Measurements from ENCODE around the gene CNTN4. TPM values are rescaled to one million over a fixed set of nuclear protein-coding genes. Genes with fewer than 3 reads are reported as not detected.

The CNTN4 gene
- total RNA-seq, 1 experiment from 2014 or later, result 5.7 TPM

DNA sequence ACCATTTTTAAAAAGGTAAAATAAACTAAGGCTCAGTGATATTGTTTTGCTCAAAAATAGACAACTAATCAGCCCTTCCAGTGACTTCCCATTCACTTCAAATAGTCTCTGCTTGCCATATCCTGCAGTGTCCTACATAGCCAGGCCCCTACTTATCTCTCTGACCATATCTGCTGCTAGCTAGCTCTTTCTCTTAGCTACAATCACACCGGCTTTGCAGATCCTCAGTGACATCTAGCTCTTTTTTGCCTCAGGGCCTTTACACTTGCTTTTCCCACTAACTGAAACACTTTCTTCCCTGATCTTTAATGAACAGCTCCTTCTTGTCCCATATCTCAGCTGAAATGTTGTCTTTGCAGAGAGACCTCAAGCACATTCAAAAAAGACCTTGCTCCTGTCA lies 850.2 kb downstream of the CNTN4 start:
- Histone ChIP-seq H3K27ac (ENCODE audit: low read depth, low read length, poor library complexity, severe bottlenecking) (no peak overlapping the region), H3K36me3 (ENCODE audit: insufficient read depth, low read length, poor library complexity, severe bottlenecking) (no peaks in the 10 kb centered on the region), H3K4me1 (ENCODE audit: insufficient read depth, low read length, poor library complexity, severe bottlenecking) (no peaks in the 10 kb centered on the region), H3K4me3 (ENCODE audit: low read depth, low read length, poor library complexity, severe bottlenecking) (no peak overlapping the region), H3K27me3 (replicated peaks; ENCODE audit: insufficient read depth, low read depth, low read length, poor library complexity) (no peaks in the 10 kb centered on the region), H3K9me3 (ENCODE audit: low read depth, low read length, poor library complexity, severe bottlenecking) (no peaks in the 10 kb centered on the region)
- intact Hi-C loops (cut with micrococcal nuclease; ENCODE audit: unreplicated experiment), result no loop called here
- no peak for TF ChIP-seq EZH2 (IDR thresholded peaks at IDR 0.05; ENCODE audit: borderline replicate concordance, low read depth, low read length, poor library complexity, severe bottlenecking)
- TF ChIP-seq, protein P1, sequence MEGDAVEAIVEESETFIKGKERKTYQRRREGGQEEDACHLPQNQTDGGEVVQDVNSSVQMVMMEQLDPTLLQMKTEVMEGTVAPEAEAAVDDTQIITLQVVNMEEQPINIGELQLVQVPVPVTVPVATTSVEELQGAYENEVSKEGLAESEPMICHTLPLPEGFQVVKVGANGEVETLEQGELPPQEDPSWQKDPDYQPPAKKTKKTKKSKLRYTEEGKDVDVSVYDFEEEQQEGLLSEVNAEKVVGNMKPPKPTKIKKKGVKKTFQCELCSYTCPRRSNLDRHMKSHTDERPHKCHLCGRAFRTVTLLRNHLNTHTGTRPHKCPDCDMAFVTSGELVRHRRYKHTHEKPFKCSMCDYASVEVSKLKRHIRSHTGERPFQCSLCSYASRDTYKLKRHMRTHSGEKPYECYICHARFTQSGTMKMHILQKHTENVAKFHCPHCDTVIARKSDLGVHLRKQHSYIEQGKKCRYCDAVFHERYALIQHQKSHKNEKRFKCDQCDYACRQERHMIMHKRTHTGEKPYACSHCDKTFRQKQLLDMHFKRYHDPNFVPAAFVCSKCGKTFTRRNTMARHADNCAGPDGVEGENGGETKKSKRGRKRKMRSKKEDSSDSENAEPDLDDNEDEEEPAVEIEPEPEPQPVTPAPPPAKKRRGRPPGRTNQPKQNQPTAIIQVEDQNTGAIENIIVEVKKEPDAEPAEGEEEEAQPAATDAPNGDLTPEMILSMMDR (conservative IDR thresholded peaks at IDR 0.05; ENCODE audit: low read depth, low read length), result no peak
- ChIA-PET POLR2A (ENCODE audit: low non-redundant PET) (no interaction called here), CTCF (no interaction called here)
- no peak for DNase-seq (ENCODE audit: low spot score)
- no TSS peak for BruUV-seq (replicated peaks)

DNA sequence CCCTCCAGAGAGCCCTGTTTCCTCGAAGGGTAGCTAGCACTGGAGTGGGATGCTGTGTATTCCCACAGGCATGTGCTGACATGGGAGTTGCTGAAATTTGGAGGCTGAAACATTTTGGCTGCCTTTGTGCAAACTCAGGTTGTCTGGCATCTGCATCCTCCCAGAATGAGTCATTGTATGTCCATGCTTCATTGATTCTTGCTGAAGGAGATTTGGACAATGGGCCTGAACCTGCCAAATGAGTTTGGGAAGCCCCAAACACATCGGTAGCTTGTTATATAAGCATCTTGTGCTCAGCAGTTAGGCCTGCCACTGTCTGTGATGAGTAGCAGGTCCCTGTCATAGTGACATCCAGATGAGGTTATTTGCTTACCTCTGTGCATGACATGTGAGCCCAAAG lies 851.5 kb downstream of the CNTN4 start:
- no peak for DNase-seq (ENCODE audit: low spot score)
- ChIA-PET CTCF (no interaction called here), POLR2A (ENCODE audit: low non-redundant PET) (no interaction called here)
- H3K4me1 ChIP-seq (ENCODE audit: insufficient read depth, low read length, poor library complexity, severe bottlenecking), result no peaks in the 10 kb centered on the region
- H3K4me3 ChIP-seq (ENCODE audit: low read depth, low read length, poor library complexity, severe bottlenecking), result no peak overlapping the region
- TF ChIP-seq, protein P1 (conservative IDR thresholded peaks at IDR 0.05; ENCODE audit: low read depth, low read length), result no peak
- no peak for TF ChIP-seq EZH2 (IDR thresholded peaks at IDR 0.05; ENCODE audit: borderline replicate concordance, low read depth, low read length, poor library complexity, severe bottlenecking)
- no peaks in the 10 kb centered on the region for H3K27me3 ChIP-seq (replicated peaks; ENCODE audit: insufficient read depth, low read depth, low read length, poor library complexity)
- no peak overlapping the region for H3K27ac ChIP-seq (ENCODE audit: low read depth, low read length, poor library complexity, severe bottlenecking)
- no peaks in the 10 kb centered on the region for H3K36me3 ChIP-seq (ENCODE audit: insufficient read depth, low read length, poor library complexity, severe bottlenecking)
- BruUV-seq (replicated peaks), result no TSS peak
- no peaks in the 10 kb centered on the region for H3K9me3 ChIP-seq (ENCODE audit: low read depth, low read length, poor library complexity, severe bottlenecking)
- intact Hi-C loops (cut with micrococcal nuclease; ENCODE audit: unreplicated experiment), result no loop called here

DNA sequence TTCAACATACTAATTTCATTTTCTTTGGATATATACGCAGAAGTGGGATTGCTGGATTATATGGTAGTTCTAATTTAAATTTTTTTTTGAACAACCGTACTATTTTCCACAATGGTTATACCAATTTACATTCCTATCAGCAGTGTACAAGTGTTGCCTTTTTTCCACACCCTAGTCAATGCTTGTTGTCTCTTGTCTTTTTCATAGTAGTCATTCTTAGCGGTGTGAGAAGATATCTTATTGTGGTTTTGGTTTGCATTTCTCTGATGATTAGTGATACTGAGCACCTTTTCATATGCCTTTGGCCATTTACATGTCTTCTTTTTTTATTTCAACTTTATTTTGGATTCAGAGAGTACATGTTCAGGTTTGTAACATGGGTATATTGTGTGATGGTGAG lies 858.4 kb downstream of the CNTN4 start:
- POLR2A ChIA-PET (ENCODE audit: low non-redundant PET), result no interaction called here
- no peaks in the 10 kb centered on the region for H3K9me3 ChIP-seq (ENCODE audit: low read depth, low read length, poor library complexity, severe bottlenecking)
- BruUV-seq (replicated peaks), result no TSS peak
- intact Hi-C loops (cut with micrococcal nuclease; ENCODE audit: unreplicated experiment), result no loop called here
- H3K36me3 ChIP-seq (ENCODE audit: insufficient read depth, low read length, poor library complexity, severe bottlenecking), result no peaks in the 10 kb centered on the region
- H3K4me3 ChIP-seq (ENCODE audit: low read depth, low read length, poor library complexity, severe bottlenecking), result no peak overlapping the region
- peaks cover 13% of the 10 kb centered on the region for H3K4me1 ChIP-seq (ENCODE audit: insufficient read depth, low read length, poor library complexity, severe bottlenecking)
- no peak for TF ChIP-seq EZH2 (IDR thresholded peaks at IDR 0.05; ENCODE audit: borderline replicate concordance, low read depth, low read length, poor library complexity, severe bottlenecking)
- TF ChIP-seq, protein P1 (conservative IDR thresholded peaks at IDR 0.05; ENCODE audit: low read depth, low read length), result no peak
- H3K27me3 ChIP-seq (replicated peaks; ENCODE audit: insufficient read depth, low read depth, low read length, poor library complexity), result no peaks in the 10 kb centered on the region
- H3K27ac ChIP-seq (ENCODE audit: low read depth, low read length, poor library complexity, severe bottlenecking), result no peak overlapping the region
- CTCF ChIA-PET, result no interaction called here
- DNase-seq (ENCODE audit: low spot score), result no peak

All from A673 (cell line).